Panc1 (cell line): Measurements from ENCODE around the gene FLYWCH1. TPM values are rescaled to one million over a fixed set of nuclear protein-coding genes. Genes with fewer than 3 reads are reported as not detected.

ENCODE experiments used
- ATAC-seq: fragments of 200-7000 bp; cut with Tn5 transposase; 2 replicates; pipeline ENCODE4 v1.9.1; 2020; ENCODE audit warnings: mild to moderate bottlenecking, moderate library complexity
- BruUV-seq: library from RNA; stranded (reverse); fragments of 400-500 nt; replicated peaks from 2 replicates; lab custom pipeline; 2021; lab: Mats Ljungman, UMichigan
- CTCF ChIA-PET: fragments of 300-600 bp; sonication (Branson Sonifier 250); formaldehyde crosslinking; loops from one replicate; lab custom pipeline; 2022; ENCODE audit warnings: antibody characterized with exemption; lab: Charles Lee
- POLR2A ChIA-PET: fragments of 300-600 bp; sonication (Branson Sonifier 250); formaldehyde crosslinking; loops from one replicate; lab custom pipeline; 2022; ENCODE audit warnings: antibody characterized with exemption; lab: Charles Lee
- DNase-seq: peaks from one replicate; pipeline ENCODE4 v3.0.0-alpha.2; 2010; ENCODE audit warnings: low read depth, low spot score
- H3K27ac ChIP-seq: 2 replicates; pipeline ENCODE4 v1.5.1; 2011; ENCODE audit warnings: mild to moderate bottlenecking, low read length, inconsistent platforms
- H3K27me3 ChIP-seq: fragments of 200-500 bp; sonication (Bioruptor generic); 2 replicates; pipeline ENCODE4 v1.6.0; 2014; ENCODE audit warnings: low read length, inconsistent platforms; ENCODE audit not compliant: control insufficient read depth, insufficient read depth
- H3K36me3 ChIP-seq: fragments of 200-500 bp; sonication (Bioruptor generic); 2 replicates; pipeline ENCODE4 v1.5.1; 2014; ENCODE audit warnings: inconsistent platforms, mild to moderate bottlenecking, low read length, moderate library complexity; ENCODE audit not compliant: control insufficient read depth, insufficient read depth
- H3K4me1 ChIP-seq: 2 replicates; pipeline ENCODE4 v1.5.1; 2011; ENCODE audit warnings: inconsistent platforms, mild to moderate bottlenecking, low read length, moderate library complexity; ENCODE audit not compliant: control insufficient read depth, insufficient read depth
- H3K4me3 ChIP-seq, 2 experiments: 2 replicates each; pipeline ENCODE4 v1.5.1; 2011 to 2012; ENCODE audit warnings: low read depth in 2 of 2, low read length in 2 of 2, mild to moderate bottlenecking in 2 of 2, inconsistent platforms in 1 of 2, moderate library complexity in 1 of 2
- H3K9me3 ChIP-seq: fragments of 200-500 bp; sonication (Bioruptor generic); 2 replicates; pipeline ENCODE4 v1.5.1; 2014; ENCODE audit warnings: low read depth, mild to moderate bottlenecking, inconsistent platforms, low read length, moderate library complexity; ENCODE audit not compliant: control insufficient read depth, insufficient read depth
- POLR2AphosphoS5 ChIP-seq: IDR thresholded peaks from 2 replicates; pipeline ENCODE4 v1.6.1; 2012; ENCODE audit warnings: mild to moderate bottlenecking, low read depth, low read length, moderate library complexity
- SIN3A ChIP-seq: IDR thresholded peaks from 2 replicates; pipeline ENCODE4 v1.6.1; 2012; ENCODE audit warnings: low read depth, mild to moderate bottlenecking, low read length, moderate library complexity, borderline replicate concordance; ENCODE audit not compliant: insufficient read depth
- TCF7L2 ChIP-seq: IDR thresholded peaks from 2 replicates; pipeline ENCODE4 v1.6.1; 2011; ENCODE audit warnings: mild to moderate bottlenecking, low read depth, low read length, inconsistent platforms
- in situ Hi-C: cut with HindIII; loops from 2 replicates; pipeline ENCODE4 v1.10.0; 2016; ENCODE audit warnings: low sequenced_read_pairs, low pct_unique_long_range_greater_than_20kb
- intact Hi-C: fragments of 100-400 bp; cut with micrococcal nuclease; formaldehyde crosslinking; loops from one replicate; pipeline ENCODE4 v1.10.0; 2022; ENCODE audit not compliant: unreplicated experiment
- total RNA-seq: library from RNA; stranded (reverse); gene quantifications from one replicate; pipeline ENCODE4 v1.2.1, GENCODE V29; 2021; ENCODE audit not compliant: unreplicated experiment
- TF ChIP-seq, protein P1 (sequence below): fragments of 450-650 bp; IDR thresholded peaks from 2 replicates; pipeline ENCODE4 v1.5.1; 2017; ENCODE audit warnings: mild to moderate bottlenecking
- TF ChIP-seq, protein P2 (sequence below), 2 experiments: IDR thresholded peaks; 2 replicates each; pipeline ENCODE4 v1.6.1; 2011 to 2012; ENCODE audit warnings: low read depth in 2 of 2, control low read depth in 1 of 2, low read length in 1 of 2, mild to moderate bottlenecking in 1 of 2, moderate library complexity in 1 of 2; ENCODE audit not compliant: insufficient read depth in 1 of 2

The FLYWCH1 gene
- total RNA-seq, 1 experiment from 2014 or later, result 67.9 TPM

DNA sequence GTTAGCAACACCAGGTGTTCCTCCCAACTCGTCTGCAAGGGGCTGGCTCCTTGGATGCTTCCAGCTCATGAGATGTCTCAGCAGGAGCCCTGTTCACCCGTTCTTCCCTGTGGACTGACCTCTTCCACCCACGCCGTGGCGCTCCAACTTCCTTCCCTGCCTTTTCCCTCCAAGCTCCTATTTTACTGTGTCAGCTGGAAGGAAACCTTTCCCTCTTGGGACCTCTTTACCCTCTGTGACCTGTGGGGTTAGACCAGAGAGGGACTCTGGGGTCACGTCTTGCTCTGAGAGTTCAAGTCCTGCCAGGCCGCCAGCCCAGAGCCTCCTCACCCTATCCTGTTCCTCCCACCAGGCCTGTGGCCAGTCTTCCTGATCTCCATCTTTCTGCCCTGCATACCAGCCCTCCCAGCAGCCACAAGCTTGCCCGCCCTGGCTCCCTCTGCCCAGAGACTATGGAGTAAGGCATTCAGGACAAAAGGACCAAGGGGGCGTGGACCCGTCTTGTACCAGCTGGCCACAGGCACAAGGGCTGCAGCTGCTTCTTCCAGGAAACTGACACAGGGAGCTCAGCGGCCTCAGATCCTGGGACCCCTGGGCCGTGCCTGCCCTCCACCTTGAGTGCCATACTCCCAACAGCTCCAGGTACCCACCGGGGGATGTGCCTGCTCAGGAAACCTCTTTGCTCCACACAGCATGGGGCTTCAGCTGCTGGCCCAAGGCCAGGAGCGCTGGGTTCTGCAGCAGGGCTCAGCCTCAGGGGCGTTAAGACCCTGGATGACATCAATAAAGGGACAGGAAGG, 60.5 kb downstream of the FLYWCH1 start:
- Histone ChIP-seq H3K27ac (peak overlapping the region; percentile 71), H3K27me3 (no peaks in the 10 kb centered on the region), H3K4me3 (no peak overlapping the region), H3K4me1 (peaks cover 52% of the 10 kb centered on the region), H3K9me3 (no peaks in the 10 kb centered on the region), H3K36me3 (no peaks in the 10 kb centered on the region)
- ChIA-PET POLR2A (no interaction called here), CTCF (no interaction called here)
- in situ Hi-C loops (no loop called here), intact Hi-C loops (no loop called here)
- TF ChIP-seq, protein P1, sequence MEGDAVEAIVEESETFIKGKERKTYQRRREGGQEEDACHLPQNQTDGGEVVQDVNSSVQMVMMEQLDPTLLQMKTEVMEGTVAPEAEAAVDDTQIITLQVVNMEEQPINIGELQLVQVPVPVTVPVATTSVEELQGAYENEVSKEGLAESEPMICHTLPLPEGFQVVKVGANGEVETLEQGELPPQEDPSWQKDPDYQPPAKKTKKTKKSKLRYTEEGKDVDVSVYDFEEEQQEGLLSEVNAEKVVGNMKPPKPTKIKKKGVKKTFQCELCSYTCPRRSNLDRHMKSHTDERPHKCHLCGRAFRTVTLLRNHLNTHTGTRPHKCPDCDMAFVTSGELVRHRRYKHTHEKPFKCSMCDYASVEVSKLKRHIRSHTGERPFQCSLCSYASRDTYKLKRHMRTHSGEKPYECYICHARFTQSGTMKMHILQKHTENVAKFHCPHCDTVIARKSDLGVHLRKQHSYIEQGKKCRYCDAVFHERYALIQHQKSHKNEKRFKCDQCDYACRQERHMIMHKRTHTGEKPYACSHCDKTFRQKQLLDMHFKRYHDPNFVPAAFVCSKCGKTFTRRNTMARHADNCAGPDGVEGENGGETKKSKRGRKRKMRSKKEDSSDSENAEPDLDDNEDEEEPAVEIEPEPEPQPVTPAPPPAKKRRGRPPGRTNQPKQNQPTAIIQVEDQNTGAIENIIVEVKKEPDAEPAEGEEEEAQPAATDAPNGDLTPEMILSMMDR, result no peak
- TF ChIP-seq POLR2AphosphoS5, result peak; percentile 22; the same call in 1 of the 2 replicates
- TF ChIP-seq SIN3A, result no peak
- no peak for TF ChIP-seq TCF7L2
- TF ChIP-seq, protein P2, sequence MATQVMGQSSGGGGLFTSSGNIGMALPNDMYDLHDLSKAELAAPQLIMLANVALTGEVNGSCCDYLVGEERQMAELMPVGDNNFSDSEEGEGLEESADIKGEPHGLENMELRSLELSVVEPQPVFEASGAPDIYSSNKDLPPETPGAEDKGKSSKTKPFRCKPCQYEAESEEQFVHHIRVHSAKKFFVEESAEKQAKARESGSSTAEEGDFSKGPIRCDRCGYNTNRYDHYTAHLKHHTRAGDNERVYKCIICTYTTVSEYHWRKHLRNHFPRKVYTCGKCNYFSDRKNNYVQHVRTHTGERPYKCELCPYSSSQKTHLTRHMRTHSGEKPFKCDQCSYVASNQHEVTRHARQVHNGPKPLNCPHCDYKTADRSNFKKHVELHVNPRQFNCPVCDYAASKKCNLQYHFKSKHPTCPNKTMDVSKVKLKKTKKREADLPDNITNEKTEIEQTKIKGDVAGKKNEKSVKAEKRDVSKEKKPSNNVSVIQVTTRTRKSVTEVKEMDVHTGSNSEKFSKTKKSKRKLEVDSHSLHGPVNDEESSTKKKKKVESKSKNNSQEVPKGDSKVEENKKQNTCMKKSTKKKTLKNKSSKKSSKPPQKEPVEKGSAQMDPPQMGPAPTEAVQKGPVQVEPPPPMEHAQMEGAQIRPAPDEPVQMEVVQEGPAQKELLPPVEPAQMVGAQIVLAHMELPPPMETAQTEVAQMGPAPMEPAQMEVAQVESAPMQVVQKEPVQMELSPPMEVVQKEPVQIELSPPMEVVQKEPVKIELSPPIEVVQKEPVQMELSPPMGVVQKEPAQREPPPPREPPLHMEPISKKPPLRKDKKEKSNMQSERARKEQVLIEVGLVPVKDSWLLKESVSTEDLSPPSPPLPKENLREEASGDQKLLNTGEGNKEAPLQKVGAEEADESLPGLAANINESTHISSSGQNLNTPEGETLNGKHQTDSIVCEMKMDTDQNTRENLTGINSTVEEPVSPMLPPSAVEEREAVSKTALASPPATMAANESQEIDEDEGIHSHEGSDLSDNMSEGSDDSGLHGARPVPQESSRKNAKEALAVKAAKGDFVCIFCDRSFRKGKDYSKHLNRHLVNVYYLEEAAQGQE (IDR thresholded peaks at IDR 0.05; ENCODE audit: insufficient read depth in 1 of 2, low read depth in 2 of 2, low read length in 1 of 2), result no peak
- ATAC-seq (no peak), DNase-seq (no peak)
- BruUV-seq, result no TSS peak

DNA sequence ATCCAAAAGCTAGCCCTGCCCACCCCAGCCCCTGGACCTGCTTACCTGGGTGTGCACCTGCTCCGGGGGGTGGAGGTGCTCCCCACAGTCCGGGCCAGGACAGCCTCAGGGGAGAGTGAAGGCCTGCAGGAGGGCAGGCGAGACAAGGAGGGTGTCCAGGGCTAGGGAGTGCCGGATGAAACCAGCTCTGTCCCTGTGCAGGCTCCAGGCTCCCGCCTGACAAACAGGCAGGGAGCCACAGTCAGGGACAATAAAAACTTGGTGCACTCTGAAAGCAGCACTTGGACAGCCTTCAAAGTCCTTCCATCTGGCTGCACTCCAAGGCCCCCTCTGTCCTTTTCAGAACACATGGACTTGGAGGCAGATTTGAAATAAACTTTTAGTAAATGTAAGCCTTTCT, 61.4 kb downstream of the FLYWCH1 start:
- ChIA-PET CTCF (interaction anchor here (0.6 kb wide), 1 partner anchor 14 kb away, joined by 6 read pairs; no protein-coding TSS in a partner anchor), POLR2A (interaction anchor here (0.9 kb wide), 1 partner anchor 8 kb away, joined by 5 read pairs; no protein-coding TSS in a partner anchor)
- Histone ChIP-seq H3K9me3 (no peaks in the 10 kb centered on the region), H3K27ac (peak overlapping the region; percentile 71), H3K36me3 (no peaks in the 10 kb centered on the region), H3K4me1 (peaks cover 61% of the 10 kb centered on the region), H3K27me3 (no peaks in the 10 kb centered on the region), H3K4me3 (no peak overlapping the region)
- intact Hi-C loops (no loop called here), in situ Hi-C loops (no loop called here)
- TF ChIP-seq TCF7L2, result peak; percentile 48; the same call in 1 of the 2 replicates
- TF ChIP-seq, protein P1, result no peak
- TF ChIP-seq, protein P2 (IDR thresholded peaks at IDR 0.05; ENCODE audit: insufficient read depth in 1 of 2, low read depth in 2 of 2, low read length in 1 of 2), result no peak
- TF ChIP-seq SIN3A, result 0 out of 2 replicates have a peak, but pooled peaks have one; percentile 63
- peak; percentile 73; the same call in 1 of the 2 replicates for TF ChIP-seq POLR2AphosphoS5
- ATAC-seq (no peak), DNase-seq (no peak)
- BruUV-seq, result no TSS peak
